ENCODE results near the gene C2CD4A. TPM values are rescaled to one million over a fixed set of nuclear protein-coding genes. Genes with fewer than 3 reads are reported as not detected.

The C2CD4A gene
- total RNA-seq, 1 experiment from 2014 or later, result not detected

- no peaks in the 10 kb centered on the region for H3K9me3 ChIP-seq (ENCODE audit: control insufficient read depth in 1 of 2, insufficient read depth in 1 of 2, low read depth in 1 of 2, low read length in 2 of 2)
- no peaks in the 10 kb centered on the region for H4K20me1 ChIP-seq (ENCODE audit: insufficient read depth)
- no peaks in the 10 kb centered on the region for H3K9me2 ChIP-seq (ENCODE audit: insufficient read depth)
- H3K27me3 ChIP-seq (ENCODE audit: insufficient read depth, low read length), result no peaks in the 10 kb centered on the region
- no peaks in the 10 kb centered on the region for H3K79me2 ChIP-seq (ENCODE audit: insufficient read depth, low read length)
- intact Hi-C loops (cut with micrococcal nuclease), result no loop called here
- peak overlapping the region; percentile 28; the same call in 1 of the 2 replicates for H3K9ac ChIP-seq (ENCODE audit: low read length)
- peak overlapping the region; percentile 19 to 54 for H3K4me3 ChIP-seq (replicated peaks in 1 of 2; ENCODE audit: low read depth in 1 of 2, low read length in 2 of 2)
- H3K4me1 ChIP-seq (ENCODE audit: control insufficient read depth in 1 of 2, insufficient read depth in 2 of 2, low read length in 2 of 2), result peaks cover 16 to 28% of the 10 kb centered on the region in 2 experiments; a peak in 3 of 4 replicates
- H3K36me3 ChIP-seq (ENCODE audit: control insufficient read depth in 1 of 2, insufficient read depth in 2 of 2, low read length in 2 of 2), result no peaks in the 10 kb centered on the region
- CTCF ChIA-PET, result interaction anchor here (0.8 to 1.7 kb wide), 3 partner anchors 8 to 238 kb away, joined by 3 to 10 read pairs (median 3); partner anchors contain the start of gene VPS13C
- peak; percentile 18 for ATAC-seq
- peak overlapping the region; percentile 84 for H3K4me2 ChIP-seq (ENCODE audit: low read length)
- RAD21 ChIA-PET (ENCODE audit: low non-redundant PET in 1 of 2, low total read pairs in 2 of 2, uncharacterized antibody in 2 of 2, unreplicated experiment in 2 of 2), result no interaction called here
- TF ChIP-seq SIN3A (IDR thresholded peaks at IDR 0.05; ENCODE audit: low read depth) (no peak), FOSL1 (IDR thresholded peaks at IDR 0.05; ENCODE audit: low read depth) (no peak), POLR2A (IDR thresholded peaks at IDR 0.05; ENCODE audit: borderline replicate concordance, extremely low read depth, insufficient read depth, insufficient read length) (no peak), MAX (IDR thresholded peaks at IDR 0.05) (no peak), JUND (IDR thresholded peaks at IDR 0.05) (no peak)
- no TSS peak for BruUV-seq (replicated peaks)
- no peak overlapping the region for H3K27ac ChIP-seq (ENCODE audit: low read depth, low read length)
- POLR2A ChIA-PET, result interaction anchor here (0.6 kb wide), 1 partner anchor 9 kb away, joined by 3 read pairs; the partner anchor contains the start of gene VPS13C
- peak overlapping the region; percentile 79 for H2AFZ ChIP-seq (ENCODE audit: low read depth, low read length, poor library complexity, severe bottlenecking)
- no peak for DNase-seq (ENCODE audit: low read depth, low spot score)
Measured at GRCh38 chr15:62068810-62069167, 2.0 kb downstream of the C2CD4A start.

- TF ChIP-seq JUND (IDR thresholded peaks at IDR 0.05), result no peak
- no peak for TF ChIP-seq SIN3A (IDR thresholded peaks at IDR 0.05; ENCODE audit: low read depth)
- TF ChIP-seq POLR2A (IDR thresholded peaks at IDR 0.05; ENCODE audit: borderline replicate concordance, extremely low read depth, insufficient read depth, insufficient read length), result no peak
- no peak for TF ChIP-seq EZH2phosphoT487 (IDR thresholded peaks at IDR 0.05; ENCODE audit: borderline replicate concordance)
- Histone ChIP-seq H3K27ac (ENCODE audit: low read depth, low read length) (no peak overlapping the region), H3K9me2 (ENCODE audit: insufficient read depth) (no peaks in the 10 kb centered on the region), H4K20me1 (ENCODE audit: insufficient read depth) (no peaks in the 10 kb centered on the region), H3K9ac (ENCODE audit: low read length) (no peak overlapping the region), H3K27me3 (ENCODE audit: insufficient read depth, low read length) (no peaks in the 10 kb centered on the region), H3K4me2 (ENCODE audit: low read length) (no peak overlapping the region), H3K79me2 (ENCODE audit: insufficient read depth, low read length) (no peaks in the 10 kb centered on the region), H3K36me3 (ENCODE audit: control insufficient read depth in 1 of 2, insufficient read depth in 2 of 2, low read length in 2 of 2) (no peaks in the 10 kb centered on the region), H3K4me3 (replicated peaks in 1 of 2; ENCODE audit: low read depth in 1 of 2, low read length in 2 of 2) (no peak overlapping the region), H2AFZ (ENCODE audit: low read depth, low read length, poor library complexity, severe bottlenecking) (no peak overlapping the region), H3K9me3 (ENCODE audit: control insufficient read depth in 1 of 2, insufficient read depth in 1 of 2, low read depth in 1 of 2, low read length in 2 of 2) (no peaks in the 10 kb centered on the region), H3K4me1 (ENCODE audit: control insufficient read depth in 1 of 2, insufficient read depth in 2 of 2, low read length in 2 of 2) (peaks cover 16 to 26% of the 10 kb centered on the region in 2 experiments; a peak in 3 of 4 replicates)
- POLR2A ChIA-PET, result no interaction called here
- no peak for DNase-seq (ENCODE audit: low read depth, low spot score)
- intact Hi-C loops (cut with micrococcal nuclease), result no loop called here
- CTCF ChIA-PET, result interaction anchor here (1.1 to 1.7 kb wide), 2 partner anchors 9 to 237 kb away, joined by 3 to 10 read pairs; partner anchors contain the start of gene VPS13C
- BruUV-seq (replicated peaks), result no TSS peak
- RAD21 ChIA-PET (ENCODE audit: low non-redundant PET in 1 of 2, low total read pairs in 2 of 2, uncharacterized antibody in 2 of 2, unreplicated experiment in 2 of 2), result no interaction called here
- no peak for ATAC-seq
Measured at GRCh38 chr15:62069551-62069950, 2.8 kb downstream of the C2CD4A start.
